HL-60 (cell line): Measurements from ENCODE around the gene KIF24.
A peak's percentile ranks its signal among the peaks of the same experiment; 100 is the strongest.

Experiments
- DNase-seq, 2 experiments: peaks; one replicate each; pipeline ENCODE4 v3.0.0-alpha.2; 2010 to 2020; ENCODE audit warnings: low read depth in 1 of 2, low spot score in 1 of 2
- H3K27ac ChIP-seq: fragments of 250-450 bp; sonication (Bioruptor Pico); replicated peaks from 2 replicates; pipeline ENCODE4 v1.5.1; 2020; ENCODE audit warnings: mild to moderate bottlenecking, moderate library complexity
- H3K27me3 ChIP-seq: fragments of 250-450 bp; sonication (Bioruptor Pico); 2 replicates; pipeline ENCODE4 v1.5.1; 2021; ENCODE audit warnings: mild to moderate bottlenecking, moderate library complexity; ENCODE audit not compliant: insufficient read depth, poor library complexity, severe bottlenecking
- H3K4me3 ChIP-seq: replicated peaks from 2 replicates; pipeline ENCODE4 v1.5.1; 2011; ENCODE audit warnings: mild to moderate bottlenecking, control low read depth, low read length; ENCODE audit not compliant: insufficient read depth
- GABPA ChIP-seq: IDR thresholded peaks from 2 replicates; pipeline ENCODE4 v1.6.1; 2012; ENCODE audit warnings: low read depth
- POLR2AphosphoS5 ChIP-seq: IDR thresholded peaks from 2 replicates; pipeline ENCODE4 v1.6.1; 2012; ENCODE audit warnings: low read depth
- REST ChIP-seq: IDR thresholded peaks from 2 replicates; pipeline ENCODE4 v1.6.1; 2012; ENCODE audit warnings: low read depth; ENCODE audit not compliant: insufficient replicate concordance
- SPI1 ChIP-seq: IDR thresholded peaks from 2 replicates; pipeline ENCODE4 v1.6.1; 2012; ENCODE audit warnings: low read depth, mild to moderate bottlenecking, borderline replicate concordance
- TF ChIP-seq, protein P1 (sequence below): IDR thresholded peaks from one replicate; pipeline ENCODE4 v1.5.1; 2011; ENCODE audit warnings: low read length, control low read depth, inconsistent platforms; ENCODE audit not compliant: insufficient read depth

Gene KIF24

DNA sequence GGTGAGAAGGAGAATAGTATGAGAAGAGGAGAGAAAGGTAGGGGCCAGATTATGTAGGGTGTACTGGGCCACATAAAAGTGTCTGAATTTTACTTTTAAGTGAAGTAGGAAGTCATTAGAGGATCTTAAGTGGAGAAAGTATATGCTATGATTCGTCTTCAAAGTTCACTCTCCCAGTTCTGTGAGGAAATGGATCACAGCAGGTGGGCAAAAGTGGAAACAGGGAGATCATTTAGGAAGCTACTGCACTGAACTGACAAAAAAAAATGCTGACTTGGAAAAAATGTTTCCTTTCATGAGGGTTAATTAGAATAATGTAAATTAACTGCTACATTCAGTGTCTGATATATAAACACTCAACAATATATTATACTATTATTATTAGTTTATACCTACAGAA is 2.4 kb downstream of the KIF24 start:
- Histone ChIP-seq H3K4me3 (no peak overlapping the region), H3K27me3 (no peaks in the 10 kb centered on the region), H3K27ac (no peak overlapping the region)
- no peak for DNase-seq
- TF ChIP-seq REST (no peak), POLR2AphosphoS5 (no peak), GABPA (no peak), SPI1 (no peak)
- TF ChIP-seq, protein P1, sequence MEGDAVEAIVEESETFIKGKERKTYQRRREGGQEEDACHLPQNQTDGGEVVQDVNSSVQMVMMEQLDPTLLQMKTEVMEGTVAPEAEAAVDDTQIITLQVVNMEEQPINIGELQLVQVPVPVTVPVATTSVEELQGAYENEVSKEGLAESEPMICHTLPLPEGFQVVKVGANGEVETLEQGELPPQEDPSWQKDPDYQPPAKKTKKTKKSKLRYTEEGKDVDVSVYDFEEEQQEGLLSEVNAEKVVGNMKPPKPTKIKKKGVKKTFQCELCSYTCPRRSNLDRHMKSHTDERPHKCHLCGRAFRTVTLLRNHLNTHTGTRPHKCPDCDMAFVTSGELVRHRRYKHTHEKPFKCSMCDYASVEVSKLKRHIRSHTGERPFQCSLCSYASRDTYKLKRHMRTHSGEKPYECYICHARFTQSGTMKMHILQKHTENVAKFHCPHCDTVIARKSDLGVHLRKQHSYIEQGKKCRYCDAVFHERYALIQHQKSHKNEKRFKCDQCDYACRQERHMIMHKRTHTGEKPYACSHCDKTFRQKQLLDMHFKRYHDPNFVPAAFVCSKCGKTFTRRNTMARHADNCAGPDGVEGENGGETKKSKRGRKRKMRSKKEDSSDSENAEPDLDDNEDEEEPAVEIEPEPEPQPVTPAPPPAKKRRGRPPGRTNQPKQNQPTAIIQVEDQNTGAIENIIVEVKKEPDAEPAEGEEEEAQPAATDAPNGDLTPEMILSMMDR: no peak

GRCh38 chr9:34322899-34323591 is 6.0 kb downstream of the KIF24 start:
- no peak for TF ChIP-seq GABPA
- no peak for TF ChIP-seq SPI1
- TF ChIP-seq REST: no peak
- TF ChIP-seq, protein P1: no peak
- no peak for TF ChIP-seq POLR2AphosphoS5
- no peak overlapping the region for H3K4me3 ChIP-seq
- no peaks in the 10 kb centered on the region for H3K27me3 ChIP-seq
- no peak overlapping the region for H3K27ac ChIP-seq
- DNase-seq: no peak

DNA sequence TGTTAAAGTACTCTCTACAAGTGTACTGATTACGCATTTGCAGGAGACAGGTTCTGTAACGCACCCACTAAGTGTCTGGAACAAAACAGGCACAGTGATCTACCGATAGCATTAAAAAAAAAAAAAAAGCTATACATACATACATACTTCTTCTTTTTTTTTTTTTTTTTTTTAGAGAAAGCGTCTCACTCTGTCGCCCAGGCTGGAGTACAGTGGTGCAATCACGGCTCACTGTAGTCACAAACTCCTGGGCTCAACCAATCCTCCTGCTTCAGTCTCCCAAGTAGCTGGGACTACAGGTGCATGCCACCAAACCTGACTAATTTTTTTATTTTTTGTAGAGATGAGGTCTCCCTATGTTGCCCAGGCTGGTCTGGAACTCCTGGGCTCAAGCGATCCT is 7.6 kb downstream of the KIF24 start:
- DNase-seq: peak in 1 of 2 experiments; percentile 69
- Histone ChIP-seq H3K27me3 (no peaks in the 10 kb centered on the region), H3K4me3 (no peak overlapping the region), H3K27ac (no peak overlapping the region)
- TF ChIP-seq, protein P1: no peak
- TF ChIP-seq GABPA: no peak
- TF ChIP-seq POLR2AphosphoS5: no peak
- no peak for TF ChIP-seq SPI1
- no peak for TF ChIP-seq REST
